Thoracic aorta (tissue), 2 donors: Measurements from ENCODE around the gene NEFH. TPM values are rescaled to one million over a fixed set of nuclear protein-coding genes. Genes with fewer than 3 reads are reported as not detected.

Experiments used
- ATAC-seq: fragments of 150-250 bp; one replicate; pipeline ENCODE4 v1.8.0; 2017; ENCODE audit warnings: low read depth; ENCODE audit not compliant: insufficient number of reproducible peaks, low FRiP score
- DNase-seq: peaks from one replicate; pipeline ENCODE4 v3.0.0-alpha.2; 2020; ENCODE audit warnings: low spot score
- H3K27ac ChIP-seq, 2 donors: fragments of 200-600 bp; sonication (generic); 1 replicate in 1 of 2; 2 replicates in 1 of 2; pipeline ENCODE4 v1.5.1; 2016; ENCODE audit warnings: mild to moderate bottlenecking in 2 of 2, moderate library complexity in 2 of 2
- H3K27me3 ChIP-seq: fragments of 200-600 bp; sonication (generic); replicated peaks from 2 replicates; pipeline ENCODE4 v1.6.0; 2016; ENCODE audit warnings: mild to moderate bottlenecking; ENCODE audit not compliant: insufficient read depth
- H3K36me3 ChIP-seq: fragments of 200-600 bp; sonication (generic); one replicate; pipeline ENCODE4 v1.5.1; 2016
- H3K4me1 ChIP-seq, 2 donors: fragments of 200-600 bp; sonication (generic); 1 replicate in 1 of 2; 2 replicates in 1 of 2; pipeline versions ENCODE4 v1.5.1 to v1.6.0; 2016; ENCODE audit warnings: low read depth in 2 of 2, mild to moderate bottlenecking in 1 of 2; ENCODE audit not compliant: control insufficient read depth in 1 of 2
- H3K4me3 ChIP-seq: fragments of 200-600 bp; sonication (generic); 2 replicates; pipeline ENCODE4 v1.5.1; 2016; ENCODE audit warnings: mild to moderate bottlenecking
- H3K9me3 ChIP-seq: fragments of 200-600 bp; sonication (generic); 2 replicates; pipeline ENCODE4 v1.5.1; 2016
- CTCF ChIP-seq: fragments of 200-600 bp; sonication (generic); IDR thresholded peaks from one replicate; pipeline ENCODE4 v1.5.1; 2019; ENCODE audit warnings: antibody characterized with exemption
- total RNA-seq, 2 donors: library from RNA; depleted of rRNA; stranded (reverse); fragments of >200 nt; gene quantifications; one replicate each; pipeline versions ENCODE4 v1.1.0 to v1.2.3, GENCODE V29; 2016

Gene NEFH
- total RNA-seq, 2 donors from 2014 or later, result 0.14 to 0.85 TPM

- DNase-seq (no peak), ATAC-seq (no peak)
- Histone ChIP-seq H3K4me1 (no peaks in the 10 kb centered on the region), H3K4me3 (no peak overlapping the region), H3K27me3 (no peaks in the 10 kb centered on the region), H3K9me3 (no peaks in the 10 kb centered on the region), H3K36me3 (no peaks in the 10 kb centered on the region), H3K27ac (no peak overlapping the region)
- TF ChIP-seq CTCF, result no peak
These were observed 37.0 kb upstream of the NEFH start for GRCh38 chr22:29442976-29443375.

DNA sequence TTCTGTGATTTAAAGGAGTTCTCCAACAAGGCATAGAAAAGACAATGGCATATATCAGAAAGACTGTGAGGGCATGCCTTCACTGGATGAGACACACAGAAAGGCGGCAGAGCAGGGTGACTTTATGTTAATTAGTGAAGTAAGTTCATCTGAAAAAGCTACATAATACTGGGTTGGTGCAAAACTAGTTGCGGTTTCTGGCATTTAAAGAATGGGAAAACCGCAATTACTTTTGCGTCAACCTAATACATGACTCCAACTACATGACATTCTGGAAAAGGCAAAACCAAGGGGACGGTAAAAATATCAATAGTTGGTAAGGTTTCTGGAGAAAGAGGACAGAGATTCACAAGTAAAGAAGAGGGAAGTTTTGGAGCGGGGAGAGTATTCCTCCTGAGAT, 36.6 kb upstream of the NEFH start:
- no peaks in the 10 kb centered on the region for H3K27me3 ChIP-seq
- no peaks in the 10 kb centered on the region for H3K4me1 ChIP-seq
- H3K9me3 ChIP-seq, result no peaks in the 10 kb centered on the region
- H3K36me3 ChIP-seq, result no peaks in the 10 kb centered on the region
- no peak for ATAC-seq
- no peak for DNase-seq
- no peak for TF ChIP-seq CTCF
- no peak overlapping the region for H3K4me3 ChIP-seq
- H3K27ac ChIP-seq, result no peak overlapping the region

- Histone ChIP-seq H3K9me3 (no peaks in the 10 kb centered on the region), H3K4me3 (no peak overlapping the region), H3K27me3 (no peaks in the 10 kb centered on the region), H3K4me1 (no peaks in the 10 kb centered on the region), H3K27ac (no peak overlapping the region), H3K36me3 (no peaks in the 10 kb centered on the region)
- ATAC-seq, result no peak
- no peak for DNase-seq
- no peak for TF ChIP-seq CTCF
These were observed 35.9 kb upstream of the NEFH start for GRCh38 chr22:29443861-29444792.

GRCh38 chr22:29445508-29445907, 34.5 kb upstream of the NEFH start:
- TF ChIP-seq CTCF, result no peak
- DNase-seq (no peak), ATAC-seq (no peak)
- H3K27me3 ChIP-seq, result no peaks in the 10 kb centered on the region
- no peak overlapping the region for H3K4me3 ChIP-seq
- no peaks in the 10 kb centered on the region for H3K9me3 ChIP-seq
- H3K4me1 ChIP-seq, result no peaks in the 10 kb centered on the region
- H3K27ac ChIP-seq, result no peak overlapping the region
- no peaks in the 10 kb centered on the region for H3K36me3 ChIP-seq

DNA sequence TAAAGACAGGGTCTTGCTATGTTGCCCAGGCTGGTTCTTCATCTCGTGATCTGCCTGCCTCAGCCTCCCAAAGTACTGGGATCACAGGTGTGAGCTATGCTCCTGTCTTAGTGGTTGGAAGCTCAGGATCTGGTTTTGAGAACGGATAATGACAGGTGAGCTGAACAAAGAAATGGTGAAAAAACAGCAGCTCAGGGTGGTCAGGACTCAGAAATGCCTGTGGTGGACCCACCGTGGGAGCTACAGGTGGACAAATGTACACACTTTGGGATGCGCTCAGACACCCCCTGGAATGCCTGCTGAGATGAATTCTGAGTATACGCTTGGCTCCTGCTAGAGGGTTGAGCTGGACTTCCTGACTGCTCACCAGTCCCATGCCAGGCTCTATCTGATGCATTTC, 32.1 kb upstream of the NEFH start:
- no peak for ATAC-seq
- DNase-seq, result no peak
- no peaks in the 10 kb centered on the region for H3K36me3 ChIP-seq
- H3K4me1 ChIP-seq, result no peaks in the 10 kb centered on the region
- H3K27me3 ChIP-seq, result no peaks in the 10 kb centered on the region
- no peak overlapping the region for H3K4me3 ChIP-seq
- no peaks in the 10 kb centered on the region for H3K9me3 ChIP-seq
- H3K27ac ChIP-seq, result no peak overlapping the region
- no peak for TF ChIP-seq CTCF
